KMS-11 (cell line): ENCODE measurements around the gene SLC39A12.

ENCODE experiments used
- H2AFZ ChIP-seq: fragments of 200-600 bp; sonication (generic); 2 replicates; pipeline ENCODE4 v1.6.1; 2016; ENCODE audit warnings: antibody characterized with exemption, mixed run types, low read depth
- H3K27ac ChIP-seq: fragments of 200-600 bp; sonication (generic); 2 replicates; pipeline ENCODE4 v1.6.1; 2016; ENCODE audit warnings: mild to moderate bottlenecking, mixed run types
- H3K27me3 ChIP-seq: fragments of 200-600 bp; sonication (generic); 2 replicates; pipeline ENCODE4 v1.6.1; 2017; ENCODE audit warnings: mild to moderate bottlenecking, low read depth, mixed run types, moderate library complexity; ENCODE audit not compliant: insufficient read depth
- H3K36me3 ChIP-seq: fragments of 200-600 bp; sonication (generic); 2 replicates; pipeline ENCODE4 v1.6.1; 2017; ENCODE audit warnings: mild to moderate bottlenecking, mixed run types; ENCODE audit not compliant: insufficient read depth
- H3K4me1 ChIP-seq: fragments of 200-600 bp; sonication (generic); 2 replicates; pipeline ENCODE4 v1.6.1; 2016; ENCODE audit warnings: mild to moderate bottlenecking, low read depth, mixed run types; ENCODE audit not compliant: poor library complexity, severe bottlenecking
- H3K4me2 ChIP-seq: fragments of 200-600 bp; sonication (generic); 2 replicates; pipeline ENCODE4 v1.7.0; 2016; ENCODE audit warnings: mild to moderate bottlenecking, mixed run types
- H3K4me3 ChIP-seq: fragments of 200-600 bp; sonication (generic); IDR thresholded peaks from 2 replicates; pipeline ENCODE4 v1.6.1; 2017; ENCODE audit warnings: low read depth, low read length, mixed read lengths; ENCODE audit not compliant: insufficient read depth
- H3K79me2 ChIP-seq: fragments of 200-600 bp; sonication (generic); 2 replicates; pipeline ENCODE4 v1.6.1; 2016; ENCODE audit warnings: low read depth, mixed run types; ENCODE audit not compliant: insufficient read depth
- H3K9ac ChIP-seq: fragments of 200-600 bp; sonication (generic); 2 replicates; pipeline ENCODE4 v1.6.1; 2016; ENCODE audit warnings: mild to moderate bottlenecking, mixed run types
- H4K20me1 ChIP-seq: fragments of 200-600 bp; sonication (generic); 2 replicates; pipeline ENCODE4 v1.6.1; 2016; ENCODE audit warnings: mild to moderate bottlenecking, mixed run types; ENCODE audit not compliant: insufficient read depth
- TF ChIP-seq, protein P1 (sequence below): fragments of 200-600 bp; sonication (generic); conservative IDR thresholded peaks from 2 replicates; pipeline ENCODE4 v1.6.1; 2017; ENCODE audit warnings: low read depth, mild to moderate bottlenecking, antibody characterized with exemption, low read length, moderate library complexity, mixed read lengths

Gene SLC39A12

DNA sequence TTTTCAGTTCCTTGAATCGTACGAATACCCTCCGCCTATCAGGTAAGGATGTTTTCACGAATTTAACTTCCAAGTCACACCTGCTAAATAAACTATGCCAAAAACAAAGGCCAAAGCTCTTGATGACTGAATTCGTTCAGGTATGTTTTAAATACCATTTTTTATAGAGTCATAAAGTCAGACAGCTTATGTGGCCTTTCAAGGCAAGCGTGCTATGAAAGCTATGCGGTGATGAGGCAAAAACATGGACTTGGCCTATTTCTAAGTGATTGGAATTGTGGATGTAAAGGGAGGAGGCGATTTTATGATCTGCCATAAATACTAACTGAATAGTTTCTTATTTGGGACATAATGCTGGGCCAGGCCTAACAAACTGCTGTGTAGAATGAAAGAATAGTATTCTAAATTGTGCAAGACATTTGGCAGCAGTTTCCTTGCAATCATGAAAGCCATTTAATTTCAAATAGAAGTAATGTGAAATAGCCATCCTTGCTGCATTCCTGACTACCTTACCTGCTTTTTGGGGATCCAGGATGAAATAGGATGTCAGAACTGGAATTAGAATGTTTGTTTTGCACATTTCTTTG lies 14.0 kb downstream of the SLC39A12 start:
- no peak overlapping the region for H3K4me3 ChIP-seq
- TF ChIP-seq, protein P1, sequence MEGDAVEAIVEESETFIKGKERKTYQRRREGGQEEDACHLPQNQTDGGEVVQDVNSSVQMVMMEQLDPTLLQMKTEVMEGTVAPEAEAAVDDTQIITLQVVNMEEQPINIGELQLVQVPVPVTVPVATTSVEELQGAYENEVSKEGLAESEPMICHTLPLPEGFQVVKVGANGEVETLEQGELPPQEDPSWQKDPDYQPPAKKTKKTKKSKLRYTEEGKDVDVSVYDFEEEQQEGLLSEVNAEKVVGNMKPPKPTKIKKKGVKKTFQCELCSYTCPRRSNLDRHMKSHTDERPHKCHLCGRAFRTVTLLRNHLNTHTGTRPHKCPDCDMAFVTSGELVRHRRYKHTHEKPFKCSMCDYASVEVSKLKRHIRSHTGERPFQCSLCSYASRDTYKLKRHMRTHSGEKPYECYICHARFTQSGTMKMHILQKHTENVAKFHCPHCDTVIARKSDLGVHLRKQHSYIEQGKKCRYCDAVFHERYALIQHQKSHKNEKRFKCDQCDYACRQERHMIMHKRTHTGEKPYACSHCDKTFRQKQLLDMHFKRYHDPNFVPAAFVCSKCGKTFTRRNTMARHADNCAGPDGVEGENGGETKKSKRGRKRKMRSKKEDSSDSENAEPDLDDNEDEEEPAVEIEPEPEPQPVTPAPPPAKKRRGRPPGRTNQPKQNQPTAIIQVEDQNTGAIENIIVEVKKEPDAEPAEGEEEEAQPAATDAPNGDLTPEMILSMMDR = no peak
- H3K4me1 ChIP-seq = no peaks in the 10 kb centered on the region
- no peak overlapping the region for H3K4me2 ChIP-seq
- no peaks in the 10 kb centered on the region for H4K20me1 ChIP-seq
- H3K79me2 ChIP-seq = no peaks in the 10 kb centered on the region
- H3K36me3 ChIP-seq = no peaks in the 10 kb centered on the region
- no peaks in the 10 kb centered on the region for H3K27me3 ChIP-seq
- H3K9ac ChIP-seq = no peak overlapping the region
- H3K27ac ChIP-seq = no peak overlapping the region
- H2AFZ ChIP-seq = no peak overlapping the region

- H3K27me3 ChIP-seq = no peaks in the 10 kb centered on the region
- H4K20me1 ChIP-seq = no peaks in the 10 kb centered on the region
- TF ChIP-seq, protein P1 = no peak
- H3K9ac ChIP-seq = no peak overlapping the region
- H2AFZ ChIP-seq = no peak overlapping the region
- H3K27ac ChIP-seq = no peak overlapping the region
- H3K4me3 ChIP-seq = no peak overlapping the region
- no peaks in the 10 kb centered on the region for H3K4me1 ChIP-seq
- H3K79me2 ChIP-seq = no peaks in the 10 kb centered on the region
- no peak overlapping the region for H3K4me2 ChIP-seq
- no peaks in the 10 kb centered on the region for H3K36me3 ChIP-seq
Measured at GRCh38 chr10:17974505-17974904, 22.8 kb downstream of the SLC39A12 start.

- Histone ChIP-seq H4K20me1 (no peaks in the 10 kb centered on the region), H3K4me3 (no peak overlapping the region), H3K9ac (no peak overlapping the region), H3K4me1 (peaks cover 45% of the 10 kb centered on the region), H3K36me3 (no peaks in the 10 kb centered on the region), H3K27me3 (no peaks in the 10 kb centered on the region), H2AFZ (no peak overlapping the region), H3K4me2 (no peak overlapping the region), H3K27ac (no peak overlapping the region), H3K79me2 (no peaks in the 10 kb centered on the region)
- TF ChIP-seq, protein P1 = no peak
Measured at GRCh38 chr10:17980846-17981565, 29.3 kb downstream of the SLC39A12 start.

GRCh38 chr10:17981766-17982380 lies 30.2 kb downstream of the SLC39A12 start:
- Histone ChIP-seq H3K79me2 (no peaks in the 10 kb centered on the region), H3K36me3 (no peaks in the 10 kb centered on the region), H3K9ac (no peak overlapping the region), H3K4me3 (no peak overlapping the region), H3K4me2 (no peak overlapping the region), H4K20me1 (no peaks in the 10 kb centered on the region), H3K4me1 (peaks cover 45% of the 10 kb centered on the region), H2AFZ (no peak overlapping the region), H3K27ac (no peak overlapping the region), H3K27me3 (no peaks in the 10 kb centered on the region)
- TF ChIP-seq, protein P1 = no peak
